ENCODE measurements around the gene DNAL4.

DNAL4 gene

DNA sequence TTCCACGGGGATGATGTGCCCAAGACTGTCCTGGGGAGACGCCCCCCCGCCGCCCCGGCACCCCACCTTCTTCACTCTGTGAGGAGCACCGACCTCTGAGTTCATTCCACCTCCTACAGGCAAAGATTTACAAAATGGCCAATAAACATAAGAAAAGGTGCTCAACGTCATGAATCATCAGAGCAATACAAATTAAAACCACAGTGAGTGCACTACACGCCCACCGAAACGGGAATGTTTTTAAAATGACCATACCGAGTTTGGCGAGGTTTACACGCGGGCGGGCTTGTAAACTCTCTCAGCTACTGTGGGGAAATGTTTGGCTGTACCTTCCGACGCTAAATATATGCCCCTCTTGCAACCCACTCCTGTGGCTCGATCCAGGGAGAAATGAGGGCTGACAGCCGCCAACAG lies 42.0 kb upstream of the DNAL4 start:
- no peaks in the 10 kb centered on the region for H4K20me1 ChIP-seq (ENCODE audit: insufficient read depth)
- H3K79me2 ChIP-seq (ENCODE audit: insufficient read depth, low read depth): no peaks in the 10 kb centered on the region
- no peaks in the 10 kb centered on the region for H3K4me1 ChIP-seq (ENCODE audit: low read depth, poor library complexity, severe bottlenecking)
- H3K27ac ChIP-seq: no peak overlapping the region
- TF ChIP-seq, protein P1, sequence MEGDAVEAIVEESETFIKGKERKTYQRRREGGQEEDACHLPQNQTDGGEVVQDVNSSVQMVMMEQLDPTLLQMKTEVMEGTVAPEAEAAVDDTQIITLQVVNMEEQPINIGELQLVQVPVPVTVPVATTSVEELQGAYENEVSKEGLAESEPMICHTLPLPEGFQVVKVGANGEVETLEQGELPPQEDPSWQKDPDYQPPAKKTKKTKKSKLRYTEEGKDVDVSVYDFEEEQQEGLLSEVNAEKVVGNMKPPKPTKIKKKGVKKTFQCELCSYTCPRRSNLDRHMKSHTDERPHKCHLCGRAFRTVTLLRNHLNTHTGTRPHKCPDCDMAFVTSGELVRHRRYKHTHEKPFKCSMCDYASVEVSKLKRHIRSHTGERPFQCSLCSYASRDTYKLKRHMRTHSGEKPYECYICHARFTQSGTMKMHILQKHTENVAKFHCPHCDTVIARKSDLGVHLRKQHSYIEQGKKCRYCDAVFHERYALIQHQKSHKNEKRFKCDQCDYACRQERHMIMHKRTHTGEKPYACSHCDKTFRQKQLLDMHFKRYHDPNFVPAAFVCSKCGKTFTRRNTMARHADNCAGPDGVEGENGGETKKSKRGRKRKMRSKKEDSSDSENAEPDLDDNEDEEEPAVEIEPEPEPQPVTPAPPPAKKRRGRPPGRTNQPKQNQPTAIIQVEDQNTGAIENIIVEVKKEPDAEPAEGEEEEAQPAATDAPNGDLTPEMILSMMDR (conservative IDR thresholded peaks at IDR 0.05; ENCODE audit: low read depth, low read length): no peak
- H3K27me3 ChIP-seq (ENCODE audit: insufficient read depth, low read depth): peaks cover 95% of the 10 kb centered on the region
- no peak overlapping the region for H2AFZ ChIP-seq (ENCODE audit: low read depth)
- no peak overlapping the region for H3K4me2 ChIP-seq
- no peaks in the 10 kb centered on the region for H3K36me3 ChIP-seq (ENCODE audit: insufficient read depth)
- H3K9ac ChIP-seq: no peak overlapping the region
- no peak overlapping the region for H3K4me3 ChIP-seq (IDR thresholded peaks at IDR 0.05; ENCODE audit: insufficient read depth, low read depth, low read length)

DNA sequence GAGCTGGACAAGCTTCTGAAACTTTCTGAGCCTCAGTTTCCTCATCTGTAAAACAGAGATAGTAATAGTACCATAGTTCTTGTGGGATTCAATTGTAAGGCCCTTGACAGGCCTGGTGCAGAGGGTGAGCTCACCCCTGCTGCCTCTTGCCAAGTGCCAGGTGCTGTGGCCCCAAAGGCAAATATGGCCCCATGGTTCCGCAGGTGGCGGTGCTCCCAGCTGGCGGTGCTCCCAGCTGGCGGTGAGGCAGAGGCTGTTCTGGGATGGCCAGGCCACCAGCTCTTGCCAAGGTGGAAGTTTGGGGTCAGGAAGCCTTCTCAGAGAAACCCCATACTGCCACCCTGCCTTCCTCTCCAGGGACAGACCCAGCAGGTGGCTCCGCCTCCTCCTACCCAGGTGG lies 41.0 kb upstream of the DNAL4 start:
- Histone ChIP-seq H2AFZ (ENCODE audit: low read depth) (no peak overlapping the region), H3K27ac (no peak overlapping the region), H4K20me1 (ENCODE audit: insufficient read depth) (no peaks in the 10 kb centered on the region), H3K79me2 (ENCODE audit: insufficient read depth, low read depth) (no peaks in the 10 kb centered on the region), H3K4me2 (no peak overlapping the region), H3K36me3 (ENCODE audit: insufficient read depth) (no peaks in the 10 kb centered on the region), H3K4me1 (ENCODE audit: low read depth, poor library complexity, severe bottlenecking) (no peaks in the 10 kb centered on the region), H3K9ac (no peak overlapping the region), H3K27me3 (ENCODE audit: insufficient read depth, low read depth) (peaks cover 95% of the 10 kb centered on the region), H3K4me3 (IDR thresholded peaks at IDR 0.05; ENCODE audit: insufficient read depth, low read depth, low read length) (no peak overlapping the region)
- TF ChIP-seq, protein P1 (conservative IDR thresholded peaks at IDR 0.05; ENCODE audit: low read depth, low read length): no peak

DNA sequence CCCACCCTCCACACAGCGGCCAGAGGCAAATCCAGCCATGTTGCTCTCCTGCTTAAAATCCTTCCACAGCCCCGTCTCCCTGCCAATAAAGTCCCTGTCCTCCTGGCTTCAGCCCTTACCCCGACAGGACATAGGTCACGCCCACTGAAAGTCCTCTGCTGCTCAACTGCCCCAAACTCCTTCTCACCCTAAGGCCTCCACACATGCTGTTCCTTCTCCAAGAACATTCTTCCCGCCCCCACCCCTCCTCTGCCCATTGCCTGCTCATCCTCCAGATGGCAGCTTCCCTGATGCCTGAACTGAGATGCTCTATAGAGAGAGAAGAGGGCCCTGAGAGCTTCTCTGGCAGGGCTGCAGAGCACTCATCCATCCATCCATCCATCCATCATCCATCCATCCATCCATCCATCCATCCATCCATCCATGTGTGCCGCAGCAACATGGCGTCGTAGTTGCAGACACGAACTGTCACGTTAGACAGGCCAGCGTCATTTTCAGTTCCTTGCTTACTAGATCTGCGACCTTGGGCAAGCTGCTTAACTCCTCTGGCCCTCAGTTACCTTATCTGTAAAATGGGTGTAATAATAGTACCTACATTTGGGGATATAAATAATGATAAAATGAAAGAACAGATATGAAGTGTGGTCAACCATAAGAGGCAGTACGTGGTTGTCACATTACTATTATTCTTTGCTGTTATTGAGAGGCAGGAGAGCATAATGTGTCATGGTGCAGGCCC lies 40.4 kb upstream of the DNAL4 start:
- TF ChIP-seq, protein P1 (conservative IDR thresholded peaks at IDR 0.05; ENCODE audit: low read depth, low read length): no peak
- Histone ChIP-seq H4K20me1 (ENCODE audit: insufficient read depth) (no peaks in the 10 kb centered on the region), H3K4me1 (ENCODE audit: low read depth, poor library complexity, severe bottlenecking) (no peaks in the 10 kb centered on the region), H3K4me2 (no peak overlapping the region), H3K79me2 (ENCODE audit: insufficient read depth, low read depth) (no peaks in the 10 kb centered on the region), H2AFZ (ENCODE audit: low read depth) (no peak overlapping the region), H3K4me3 (IDR thresholded peaks at IDR 0.05; ENCODE audit: insufficient read depth, low read depth, low read length) (no peak overlapping the region), H3K27me3 (ENCODE audit: insufficient read depth, low read depth) (peaks cover 95% of the 10 kb centered on the region), H3K9ac (no peak overlapping the region), H3K27ac (no peak overlapping the region), H3K36me3 (ENCODE audit: insufficient read depth) (no peaks in the 10 kb centered on the region)

DNA sequence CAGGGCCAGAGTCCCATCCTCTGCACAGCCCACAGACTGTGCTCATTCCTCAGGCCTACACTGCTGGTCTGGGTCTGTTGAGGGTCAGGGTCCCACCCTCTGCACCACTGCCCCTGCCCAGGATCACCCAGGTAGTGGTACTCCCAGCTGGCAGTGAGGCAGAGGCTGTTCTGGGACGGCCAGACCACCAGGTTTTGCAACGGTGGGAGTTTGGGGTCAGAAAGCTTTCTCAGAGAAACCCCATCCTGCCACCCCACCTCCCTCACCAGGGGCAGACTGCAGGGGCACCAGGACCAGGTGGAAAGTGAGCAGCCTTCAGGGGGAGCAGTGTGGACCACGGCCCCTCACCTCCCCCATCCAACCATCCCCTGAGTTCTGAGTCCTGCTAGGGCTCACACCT lies 39.1 kb upstream of the DNAL4 start:
- Histone ChIP-seq H3K27me3 (ENCODE audit: insufficient read depth, low read depth) (peaks cover 94% of the 10 kb centered on the region), H4K20me1 (ENCODE audit: insufficient read depth) (no peaks in the 10 kb centered on the region), H3K4me2 (no peak overlapping the region), H2AFZ (ENCODE audit: low read depth) (no peak overlapping the region), H3K4me3 (IDR thresholded peaks at IDR 0.05; ENCODE audit: insufficient read depth, low read depth, low read length) (no peak overlapping the region), H3K9ac (no peak overlapping the region), H3K36me3 (ENCODE audit: insufficient read depth) (no peaks in the 10 kb centered on the region), H3K79me2 (ENCODE audit: insufficient read depth, low read depth) (no peaks in the 10 kb centered on the region), H3K27ac (no peak overlapping the region), H3K4me1 (ENCODE audit: low read depth, poor library complexity, severe bottlenecking) (no peaks in the 10 kb centered on the region)
- TF ChIP-seq, protein P1 (conservative IDR thresholded peaks at IDR 0.05; ENCODE audit: low read depth, low read length): no peak
